A549 (cell line): ENCODE measurements around the gene TIGD3. TPM values are rescaled to one million over a fixed set of nuclear protein-coding genes. Genes with fewer than 3 reads are reported as not detected.

Experiments used
- ATAC-seq, 2 experiments: fragments of 200-7000 bp in 1 of 2; fragments of >200 bp in 1 of 2; cut with Nextera tagmentation in 1 of 2; cut with Tn5 transposase in 1 of 2; 3 replicates each; pipeline versions ENCODE4 v1.8.0 to v1.9.1; 2018 to 2020; ENCODE audit warnings: mild to moderate bottlenecking in 1 of 2, moderate library complexity in 1 of 2
- CTCF ChIA-PET: fragments of 300-600 bp; sonication (Branson Sonifier 250); formaldehyde crosslinking; extraction: SDS; loops from one replicate; lab custom pipeline; 2021; ENCODE audit warnings: antibody characterized with exemption, inconsistent platforms; lab: Yijun Ruan, JAX
- POLR2A ChIA-PET: fragments of 350-600 bp; formaldehyde crosslinking; extraction: SDS; loops from one replicate; lab custom pipeline; 2021; ENCODE audit warnings: antibody characterized with exemption, inconsistent platforms; lab: Yijun Ruan, JAX
- DNase-seq, 2 experiments: peaks; one replicate each; pipeline versions ENCODE4 v3.0.0 to v3.0.0-alpha.2; 2011 to 2016; ENCODE audit warnings: low read depth in 1 of 2, low spot score in 1 of 2
- FAIRE-seq: peaks from 2 replicates; lab custom pipeline; 2011; peaks lifted over from hg19 to GRCh38; lab: Jason Lieb, UNC
- H3K27ac ChIP-seq, 2 experiments: fragments of >200 bp; sonication (Bioruptor Twin); formaldehyde crosslinking; 3 replicates each; pipeline ENCODE4 v1.5.1; 2016 to 2017
- H3K4me1 ChIP-seq: fragments of >200 bp; sonication (Bioruptor Twin); formaldehyde crosslinking; 3 replicates; pipeline ENCODE4 v1.6.1; 2016
- H3K4me2 ChIP-seq: fragments of >200 bp; sonication (Bioruptor Twin); formaldehyde crosslinking; 3 replicates; pipeline ENCODE4 v1.6.1; 2016
- H3K4me3 ChIP-seq: fragments of >200 bp; sonication (Bioruptor Twin); formaldehyde crosslinking; 3 replicates; pipeline ENCODE4 v1.5.1; 2016
- H3K9me3 ChIP-seq: fragments of >200 bp; sonication (Bioruptor Twin); formaldehyde crosslinking; 3 replicates; pipeline ENCODE4 v1.6.1; 2016
- CEBPB ChIP-seq, 2 experiments: fragments of >200 bp in 1 of 2; sonication (Bioruptor Twin) in 1 of 2; formaldehyde crosslinking in 1 of 2; IDR thresholded peaks; 2 replicates each; pipeline ENCODE4 v1.6.1; 2012 to 2016
- CHD2 ChIP-seq: fragments of 150-350 bp; IDR thresholded peaks from 2 replicates; pipeline ENCODE4 v1.6.1; 2014; ENCODE audit warnings: low read length; ENCODE audit not compliant: partially characterized antibody
- FOSL2 ChIP-seq, 2 experiments: fragments of 450-650 bp in 1 of 2; fragments of >200 bp in 1 of 2; sonication (Bioruptor Twin) in 1 of 2; formaldehyde crosslinking; IDR thresholded peaks; 2 replicates each; pipeline versions ENCODE4 v1.5.0 to v1.6.1; 2016 to 2020; ENCODE audit warnings: mild to moderate bottlenecking in 1 of 2, moderate library complexity in 1 of 2
- GATA3 ChIP-seq: IDR thresholded peaks from 2 replicates; pipeline ENCODE4 v1.6.1; 2012; ENCODE audit warnings: borderline replicate concordance
- HES2 ChIP-seq: fragments of >200 bp; sonication (Bioruptor Twin); formaldehyde crosslinking; IDR thresholded peaks from 2 replicates; pipeline ENCODE4 v1.6.1; 2016
- HEYL ChIP-seq: fragments of 250-450 bp; sonication (Bioruptor Pico); IDR thresholded peaks from 2 replicates; pipeline ENCODE4 v1.8.0; 2021; ENCODE audit warnings: mild to moderate bottlenecking, moderate library complexity
- HMGXB4 ChIP-seq: fragments of 250-450 bp; sonication (Bioruptor Pico); IDR thresholded peaks from 2 replicates; pipeline ENCODE4 v1.5.0; 2021; ENCODE audit warnings: mild to moderate bottlenecking, moderate library complexity, borderline replicate concordance
- MAX ChIP-seq: IDR thresholded peaks from 2 replicates; pipeline ENCODE4 v1.6.1; 2012
- NFE2L2 ChIP-seq: fragments of 150-350 bp; conservative IDR thresholded peaks from 2 replicates; pipeline ENCODE4 v1.6.1; 2014; ENCODE audit warnings: low read length
- RAD21 ChIP-seq, 2 experiments: fragments of >200 bp in 1 of 2; sonication (Bioruptor Twin) in 1 of 2; formaldehyde crosslinking in 1 of 2; IDR thresholded peaks in 1 of 2; conservative IDR thresholded peaks in 1 of 2; 2 replicates in 1 of 2; 3 replicates in 1 of 2; pipeline ENCODE4 v1.6.1; 2012 to 2018; ENCODE audit warnings: inconsistent platforms in 1 of 2
- RNF2 ChIP-seq: fragments of 200-600 bp; sonication (generic); IDR thresholded peaks from 2 replicates; pipeline ENCODE4 v1.6.1; 2016; ENCODE audit warnings: low read depth, mild to moderate bottlenecking, antibody characterized with exemption, moderate library complexity, borderline replicate concordance
- TP53 ChIP-seq: fragments of 250-450 bp; sonication (Bioruptor Pico); IDR thresholded peaks from 2 replicates; pipeline ENCODE4 v1.5.0; 2021; ENCODE audit warnings: mild to moderate bottlenecking, moderate library complexity
- ZNF302 ChIP-seq: fragments of 250-450 bp; sonication (Bioruptor Pico); IDR thresholded peaks from 2 replicates; pipeline ENCODE4 v1.9.0; 2021; ENCODE audit warnings: inconsistent platforms, mild to moderate bottlenecking, moderate library complexity
- WGBS: methylation state at CpG from one replicate; pipeline ENCODE4 v1.1.6; 2017; ENCODE audit errors: missing lambda C conversion rate; 5-methylcytosine and 5-hydroxymethylcytosine counted together
- polyA plus RNA-seq, 4 experiments: library from polyadenylated mRNA; depleted of rRNA in 3 of 4; stranded (reverse); fragments of >200 nt; fragmentation: RNase III in 1 of 4; extraction: RNeasy Plus Mini Kit Qiagen cat#74134 plus additional on column Dnase treatment in 1 of 4; gene quantifications; 2 replicates in 3 of 4; 3 replicates in 1 of 4; pipeline ENCODE4 v1.2.3, GENCODE V29; 2011 to 2017

The TIGD3 gene
- polyA plus RNA-seq, 2 of the 4 experiments (the other 2 are of a cell fraction) = 0.37 to 0.66 TPM

- TF ChIP-seq RAD21 (conservative IDR thresholded peaks at IDR 0.05 in 1 of 2, IDR thresholded peaks at IDR 0.05 in 1 of 2) (peak; percentile 48 to 63; a peak in 4 of 5 replicates), CEBPB (IDR thresholded peaks at IDR 0.05) (no peak), TP53 (CRISPR knock-in tag) (no peak)
These were observed 23.8 kb downstream of the TIGD3 start (continued) for GRCh38 chr11:65378208-65378927.

- H3K4me2 ChIP-seq = peak overlapping the region; percentile 8; the same call in 1 of the 3 replicates
- CTCF ChIA-PET = interaction anchor here (0.9 to 14.2 kb wide), 16 partner anchors 11 to 215 kb away, joined by 3 to 208 read pairs (median 4); partner anchors contain the start of genes FAM89B and NEAT1
- H3K27ac ChIP-seq = peak overlapping the region; percentile 93 to 99; a peak in 5 of 6 replicates
- peaks cover 61% of the 10 kb centered on the region for H3K4me1 ChIP-seq
- WGBS = 98% methylated on average over 7 of the region's 14 CpGs
- ATAC-seq (no peak), DNase-seq (no peak), FAIRE-seq (no peak)
- H3K9me3 ChIP-seq = no peaks in the 10 kb centered on the region
- POLR2A ChIA-PET = interaction anchor here (1.0 kb wide), 1 partner anchor 45 kb away, joined by 3 read pairs; no protein-coding TSS in a partner anchor
- no peak overlapping the region for H3K4me3 ChIP-seq
- no peak for TF ChIP-seq HEYL
- TF ChIP-seq NFE2L2 = no peak
- TF ChIP-seq FOSL2 (IDR thresholded peaks at IDR 0.05) = no peak
- no peak for TF ChIP-seq FOSL2 (CRISPR knock-in tag; IDR thresholded peaks at IDR 0.05)
- TF ChIP-seq GATA3 = no peak
- TF ChIP-seq HES2 = no peak
- no peak for TF ChIP-seq ZNF302 (CRISPR knock-in tag)
- no peak for TF ChIP-seq CHD2
- TF ChIP-seq TP53 (CRISPR knock-in tag) = no peak
- TF ChIP-seq RNF2 = no peak
- TF ChIP-seq HMGXB4 (CRISPR knock-in tag) = no peak
These were observed 24.5 kb downstream of the TIGD3 start for GRCh38 chr11:65378928-65379638.

DNA sequence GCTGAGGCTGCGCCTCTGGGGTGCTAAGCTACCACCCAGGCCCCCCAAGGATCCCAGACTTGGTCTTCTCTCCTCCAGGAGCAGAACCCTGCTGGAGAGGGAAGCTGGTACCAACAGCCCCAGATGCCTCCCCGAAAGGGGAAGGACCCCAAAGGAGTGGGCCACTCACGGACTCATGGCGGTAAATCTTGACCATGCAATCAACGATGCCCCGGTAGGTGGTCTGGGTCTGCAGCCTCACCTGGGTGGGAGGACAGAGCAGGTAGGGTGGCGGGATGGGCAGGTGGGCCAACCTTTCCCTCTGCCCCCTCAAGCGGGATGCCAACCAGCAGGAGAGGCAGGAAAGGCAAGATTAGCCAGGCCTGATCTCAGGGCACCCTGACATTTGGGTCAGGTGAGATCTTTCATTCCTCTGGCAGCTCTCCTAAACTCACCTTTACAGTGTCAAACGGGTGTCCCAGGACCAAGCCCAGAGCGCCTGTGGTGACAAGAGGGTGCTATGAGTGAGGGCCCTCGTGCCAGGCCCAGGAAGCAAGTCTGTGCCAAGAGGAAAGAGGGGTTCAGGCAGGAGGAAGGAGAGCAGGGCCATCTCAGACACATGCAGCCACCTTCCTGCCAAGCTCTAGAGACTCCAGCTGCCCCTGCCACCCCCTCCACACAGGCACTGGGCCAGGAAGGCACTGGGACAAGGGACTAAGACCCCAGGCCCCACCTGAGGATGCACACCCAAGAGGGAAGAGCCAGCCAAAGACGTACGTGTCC, 25.3 kb downstream of the TIGD3 start:
- no peak for ATAC-seq
- H3K9me3 ChIP-seq = no peaks in the 10 kb centered on the region
- H3K4me3 ChIP-seq = no peak overlapping the region
- no peak for FAIRE-seq
- peaks cover 69% of the 10 kb centered on the region for H3K4me1 ChIP-seq
- WGBS = 94% methylated on average over 9 of the region's 13 CpGs
- H3K27ac ChIP-seq = peak overlapping the region; percentile 93 to 99
- CTCF ChIA-PET = interaction anchor here (0.9 to 14.2 kb wide), 15 partner anchors 11 to 214 kb away, joined by 3 to 208 read pairs (median 5); partner anchors contain the start of genes FAM89B and NEAT1
- no peak for TF ChIP-seq MAX
- POLR2A ChIA-PET = no interaction called here
- H3K4me2 ChIP-seq = peak overlapping the region; percentile 93
- no peak for DNase-seq
